ENCODE measurements around the gene NEDD4L.

DNA sequence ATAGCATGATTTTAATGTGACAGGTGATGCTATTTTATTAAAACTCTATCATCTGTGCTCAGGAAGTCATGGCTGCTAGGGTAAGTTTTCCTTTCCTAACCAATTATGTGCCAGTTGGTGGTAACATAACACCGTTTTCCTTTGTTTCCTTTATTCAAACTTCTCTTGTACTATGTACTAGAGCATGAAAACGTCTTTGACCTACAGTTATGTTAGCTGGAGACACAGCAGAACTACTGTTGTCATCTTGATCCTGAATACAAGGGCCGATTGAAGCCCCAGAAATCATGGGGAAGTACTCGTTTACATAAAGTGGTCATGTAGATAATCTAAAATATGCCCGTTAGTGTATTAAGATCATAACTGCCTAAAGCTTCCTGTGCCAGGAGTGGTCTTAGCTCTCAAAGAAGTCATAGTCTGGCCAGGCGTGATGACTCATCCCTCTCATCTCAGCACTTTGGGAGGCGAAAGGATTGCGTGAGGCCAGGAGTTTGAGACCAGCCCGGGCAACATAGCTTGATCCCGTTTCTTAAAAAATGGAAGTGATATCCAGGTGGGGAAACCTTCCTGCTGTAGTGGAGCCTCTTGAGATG lies 20.5 kb downstream of the NEDD4L start:
- TF ChIP-seq, protein P1, sequence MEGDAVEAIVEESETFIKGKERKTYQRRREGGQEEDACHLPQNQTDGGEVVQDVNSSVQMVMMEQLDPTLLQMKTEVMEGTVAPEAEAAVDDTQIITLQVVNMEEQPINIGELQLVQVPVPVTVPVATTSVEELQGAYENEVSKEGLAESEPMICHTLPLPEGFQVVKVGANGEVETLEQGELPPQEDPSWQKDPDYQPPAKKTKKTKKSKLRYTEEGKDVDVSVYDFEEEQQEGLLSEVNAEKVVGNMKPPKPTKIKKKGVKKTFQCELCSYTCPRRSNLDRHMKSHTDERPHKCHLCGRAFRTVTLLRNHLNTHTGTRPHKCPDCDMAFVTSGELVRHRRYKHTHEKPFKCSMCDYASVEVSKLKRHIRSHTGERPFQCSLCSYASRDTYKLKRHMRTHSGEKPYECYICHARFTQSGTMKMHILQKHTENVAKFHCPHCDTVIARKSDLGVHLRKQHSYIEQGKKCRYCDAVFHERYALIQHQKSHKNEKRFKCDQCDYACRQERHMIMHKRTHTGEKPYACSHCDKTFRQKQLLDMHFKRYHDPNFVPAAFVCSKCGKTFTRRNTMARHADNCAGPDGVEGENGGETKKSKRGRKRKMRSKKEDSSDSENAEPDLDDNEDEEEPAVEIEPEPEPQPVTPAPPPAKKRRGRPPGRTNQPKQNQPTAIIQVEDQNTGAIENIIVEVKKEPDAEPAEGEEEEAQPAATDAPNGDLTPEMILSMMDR (conservative IDR thresholded peaks at IDR 0.05; ENCODE audit: low read depth in 2 of 2), result no peak
- TF ChIP-seq EZH2phosphoT487 (IDR thresholded peaks at IDR 0.05; ENCODE audit: unreplicated experiment), result no peak
- TF ChIP-seq POLR2AphosphoS5 (IDR thresholded peaks at IDR 0.05; ENCODE audit: low read depth), result no peak
- no peak for TF ChIP-seq EZH2 (IDR thresholded peaks at IDR 0.05; ENCODE audit: low read depth, unreplicated experiment)
- TF ChIP-seq NANOG (IDR thresholded peaks at IDR 0.05; ENCODE audit: borderline replicate concordance), result no peak
- TF ChIP-seq STAT1 (IDR thresholded peaks at IDR 0.05; ENCODE audit: unreplicated experiment), result no peak
- no peak for TF ChIP-seq CREB1 (CRISPR knock-in tag; IDR thresholded peaks at IDR 0.05; ENCODE audit: low read depth)
